AG09309 (cell line): ENCODE data around the gene VTN.
A peak's percentile ranks its signal among the peaks of the same experiment; 100 is the strongest.

ENCODE experiments used
- DNase-seq: peaks from one replicate; pipeline ENCODE4 v3.0.0-alpha.2; 2010; ENCODE audit warnings: low read depth
- H3K4me3 ChIP-seq: 2 replicates; pipeline ENCODE4 v1.5.1; 2011; ENCODE audit warnings: mild to moderate bottlenecking, low read depth, low read length, moderate library complexity; ENCODE audit not compliant: control insufficient read depth
- TF ChIP-seq, protein P1 (sequence below): IDR thresholded peaks from 2 replicates; pipeline ENCODE4 v1.5.1; 2011; ENCODE audit warnings: mild to moderate bottlenecking, low read depth, low read length, inconsistent platforms; ENCODE audit not compliant: insufficient read depth, control insufficient read depth; ENCODE audit errors: missing control alignments

Gene VTN

DNA sequence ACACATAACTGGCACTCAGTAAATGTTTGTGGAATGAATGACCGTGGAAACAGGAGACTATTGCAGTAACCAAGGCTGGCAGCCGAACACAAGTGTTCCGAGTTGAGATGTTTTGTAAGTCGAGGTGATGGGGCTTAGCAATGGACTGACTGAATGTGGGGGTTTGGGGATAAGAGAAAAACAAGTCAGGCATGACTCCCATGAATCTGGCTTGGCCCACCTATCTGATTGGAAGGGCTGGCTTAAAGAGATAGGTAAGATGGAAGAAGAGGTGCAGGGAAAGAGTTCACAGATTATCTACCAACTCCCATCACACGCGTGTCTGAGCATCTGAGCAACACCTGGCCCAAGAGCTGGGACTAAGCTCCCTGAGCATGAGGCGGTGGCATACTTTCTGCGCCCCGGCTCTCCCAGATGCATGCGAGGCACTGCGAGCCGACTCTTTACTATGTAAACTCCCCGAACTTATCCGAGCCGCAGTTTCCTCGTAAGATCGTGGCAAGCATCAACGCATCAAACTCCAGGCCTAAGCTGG lies 35.4 kb downstream of the VTN start:
- DNase-seq, result peak; percentile 21
- TF ChIP-seq, protein P1, sequence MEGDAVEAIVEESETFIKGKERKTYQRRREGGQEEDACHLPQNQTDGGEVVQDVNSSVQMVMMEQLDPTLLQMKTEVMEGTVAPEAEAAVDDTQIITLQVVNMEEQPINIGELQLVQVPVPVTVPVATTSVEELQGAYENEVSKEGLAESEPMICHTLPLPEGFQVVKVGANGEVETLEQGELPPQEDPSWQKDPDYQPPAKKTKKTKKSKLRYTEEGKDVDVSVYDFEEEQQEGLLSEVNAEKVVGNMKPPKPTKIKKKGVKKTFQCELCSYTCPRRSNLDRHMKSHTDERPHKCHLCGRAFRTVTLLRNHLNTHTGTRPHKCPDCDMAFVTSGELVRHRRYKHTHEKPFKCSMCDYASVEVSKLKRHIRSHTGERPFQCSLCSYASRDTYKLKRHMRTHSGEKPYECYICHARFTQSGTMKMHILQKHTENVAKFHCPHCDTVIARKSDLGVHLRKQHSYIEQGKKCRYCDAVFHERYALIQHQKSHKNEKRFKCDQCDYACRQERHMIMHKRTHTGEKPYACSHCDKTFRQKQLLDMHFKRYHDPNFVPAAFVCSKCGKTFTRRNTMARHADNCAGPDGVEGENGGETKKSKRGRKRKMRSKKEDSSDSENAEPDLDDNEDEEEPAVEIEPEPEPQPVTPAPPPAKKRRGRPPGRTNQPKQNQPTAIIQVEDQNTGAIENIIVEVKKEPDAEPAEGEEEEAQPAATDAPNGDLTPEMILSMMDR, result no peak
- peak overlapping the region; percentile 50 for H3K4me3 ChIP-seq

GRCh38 chr17:28334171-28334570 lies 35.9 kb downstream of the VTN start:
- peak overlapping the region; percentile 50 for H3K4me3 ChIP-seq
- no peak for DNase-seq
- TF ChIP-seq, protein P1, result no peak

DNA sequence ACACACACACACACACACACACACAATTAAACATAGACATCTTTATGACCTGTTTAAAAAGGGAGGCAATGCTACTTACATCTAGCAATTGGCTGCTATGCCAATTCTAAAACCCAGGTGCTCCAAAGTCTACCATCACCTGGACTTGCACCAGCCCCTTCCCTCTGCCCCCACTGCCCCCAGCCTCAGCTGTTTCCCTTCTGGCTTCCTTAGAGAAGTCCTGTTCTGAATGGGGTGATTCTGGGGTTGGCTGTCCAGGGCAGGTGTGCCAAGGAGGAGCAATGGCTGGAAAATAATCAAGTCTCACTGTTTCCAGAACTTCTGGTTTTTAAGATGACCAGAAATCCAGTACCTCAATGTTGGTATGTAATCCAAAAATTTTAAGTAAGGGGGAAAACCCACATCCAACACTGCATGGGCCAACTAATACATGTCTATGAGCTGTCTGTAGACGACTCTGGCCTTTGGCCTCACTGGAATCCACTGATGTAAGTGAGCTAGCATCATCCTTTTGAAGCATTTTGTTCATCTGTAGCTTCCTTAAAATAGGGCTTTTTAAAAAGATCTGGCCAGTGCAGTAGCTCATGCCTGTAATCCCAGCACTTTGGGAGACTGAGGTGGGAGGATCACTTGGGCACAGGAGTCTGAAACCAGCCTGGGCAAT lies 36.9 kb downstream of the VTN start:
- H3K4me3 ChIP-seq, result no peak overlapping the region
- DNase-seq, result no peak
- TF ChIP-seq, protein P1, result no peak

GRCh38 chr17:28331891-28332420 lies 38.2 kb downstream of the VTN start:
- no peak for DNase-seq
- no peak overlapping the region for H3K4me3 ChIP-seq
- TF ChIP-seq, protein P1, result no peak

GRCh38 chr17:28330671-28331070 lies 39.4 kb downstream of the VTN start:
- DNase-seq, result no peak
- H3K4me3 ChIP-seq, result no peak overlapping the region
- TF ChIP-seq, protein P1, result no peak

DNA sequence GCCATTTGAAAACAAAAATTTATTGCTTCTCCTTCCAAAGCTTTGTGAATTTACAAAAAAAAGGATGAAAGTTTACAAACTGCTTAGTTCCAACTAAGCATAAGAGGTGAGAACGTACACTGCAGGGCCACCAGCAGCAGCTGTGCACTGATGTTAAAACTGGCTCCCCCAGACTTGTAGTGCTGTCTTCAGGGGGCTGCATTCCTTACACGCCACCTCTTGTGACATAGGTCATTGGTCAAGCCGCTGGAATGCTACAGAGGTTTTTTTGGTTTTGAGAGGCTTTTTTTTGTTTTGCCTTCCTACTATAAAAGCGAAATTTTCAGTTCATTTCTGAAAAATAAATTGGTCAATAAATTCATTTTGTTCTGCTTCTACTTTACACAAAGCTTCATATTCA lies 41.8 kb downstream of the VTN start:
- DNase-seq, result no peak
- no peak overlapping the region for H3K4me3 ChIP-seq
- TF ChIP-seq, protein P1, result no peak
